ENCODE data around the gene SLC39A7. TPM values are rescaled to one million over a fixed set of nuclear protein-coding genes. Genes with fewer than 3 reads are reported as not detected.

Gene SLC39A7
- total and polyA plus RNA-seq, 2 of the 13 experiments (the other 11 are each of a cell fraction or from before 2014, with no cell fraction given) = 142 to 229 TPM

DNA sequence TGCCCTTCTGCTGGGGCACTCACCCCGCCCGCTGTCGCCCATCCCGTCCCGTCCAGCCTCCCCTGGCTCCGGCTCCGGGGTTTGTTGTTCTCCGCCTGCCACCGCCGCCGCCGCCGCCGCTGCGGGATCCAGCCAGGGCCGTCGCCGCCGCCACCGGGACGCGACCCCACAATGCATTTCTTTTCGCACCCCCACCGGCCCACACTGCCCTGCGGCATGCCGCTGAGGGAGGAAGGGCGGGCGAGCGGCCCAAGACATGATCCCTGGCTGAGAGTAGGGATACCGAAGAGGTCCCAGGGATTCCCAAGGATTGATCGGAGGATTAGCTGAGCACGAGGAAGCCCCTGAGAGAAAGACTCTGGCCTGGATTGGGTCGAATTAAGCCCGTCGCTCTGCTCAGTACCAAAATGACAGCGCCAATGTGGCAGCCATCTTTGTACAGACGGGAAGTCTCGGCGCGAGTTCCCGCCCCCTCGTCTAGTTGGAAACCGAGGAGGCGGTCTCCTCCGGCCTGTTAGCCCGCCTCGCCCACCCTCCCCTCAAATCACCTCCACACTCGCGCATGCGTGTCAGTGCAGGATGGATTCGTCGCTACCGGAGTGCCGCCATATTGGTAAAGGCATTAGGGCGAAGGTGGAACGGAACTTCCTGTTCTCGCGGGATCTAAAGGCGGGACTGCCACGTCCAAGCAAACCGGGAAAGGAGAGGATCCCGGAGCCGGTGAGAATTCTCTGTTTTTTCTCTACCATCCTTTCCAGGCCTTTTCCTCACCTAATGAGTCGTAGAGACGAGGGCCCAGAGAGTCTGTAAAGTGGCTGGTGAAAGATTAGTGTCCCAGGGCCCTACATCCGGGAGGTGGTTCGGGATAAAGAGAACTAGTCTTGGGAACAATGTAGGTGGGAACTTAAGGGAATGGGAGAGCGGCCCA lies at the start of gene SLC39A7, which contains the start of gene RXRB (continued):
- TF ChIP-seq, protein P1, sequence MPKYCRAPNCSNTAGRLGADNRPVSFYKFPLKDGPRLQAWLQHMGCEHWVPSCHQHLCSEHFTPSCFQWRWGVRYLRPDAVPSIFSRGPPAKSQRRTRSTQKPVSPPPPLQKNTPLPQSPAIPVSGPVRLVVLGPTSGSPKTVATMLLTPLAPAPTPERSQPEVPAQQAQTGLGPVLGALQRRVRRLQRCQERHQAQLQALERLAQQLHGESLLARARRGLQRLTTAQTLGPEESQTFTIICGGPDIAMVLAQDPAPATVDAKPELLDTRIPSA (CRISPR knock-in tag; IDR thresholded peaks at IDR 0.05; ENCODE audit: borderline replicate concordance) = no peak
- TF ChIP-seq SMARCC2 (IDR thresholded peaks at IDR 0.05) (no peak), HOMEZ (CRISPR knock-in tag; IDR thresholded peaks at IDR 0.05; ENCODE audit: low read depth) (peak; percentile 60; the same call in 1 of the 2 replicates), MIXL1 (CRISPR knock-in tag; IDR thresholded peaks at IDR 0.05) (0 out of 2 replicates have a peak, but pooled peaks have one; percentile 10), ZIK1 (CRISPR knock-in tag; IDR thresholded peaks at IDR 0.05; ENCODE audit: borderline replicate concordance, low read depth) (no peak), NONO (IDR thresholded peaks at IDR 0.05) (no peak), NONO (CRISPR knock-in tag; conservative IDR thresholded peaks at IDR 0.05) (peak; percentile 90), MEIS1 (CRISPR knock-in tag; IDR thresholded peaks at IDR 0.05; ENCODE audit: borderline replicate concordance) (peak; percentile 95; the same call in 1 of the 2 replicates), ZNF710 (CRISPR knock-in tag; IDR thresholded peaks at IDR 0.05; ENCODE audit: borderline replicate concordance) (peak; percentile 75), SAP130 (CRISPR knock-in tag; IDR thresholded peaks at IDR 0.05; ENCODE audit: low read depth) (peak; percentile 80), KMT2B (CRISPR knock-in tag; IDR thresholded peaks at IDR 0.05) (peak; percentile 17), TRIM24 (CRISPR knock-in tag; IDR thresholded peaks at IDR 0.05) (no peak; the same call in 1 of the 2 replicates), SMC3 (IDR thresholded peaks at IDR 0.05; ENCODE audit: low read length) (peak; percentile 6; the same call in 1 of the 2 replicates), ETV5 (CRISPR knock-in tag; IDR thresholded peaks at IDR 0.05; ENCODE audit: borderline replicate concordance) (peak; percentile 62), JUNB (CRISPR knock-in tag; IDR thresholded peaks at IDR 0.05; ENCODE audit: borderline replicate concordance) (no peak), ZFX (CRISPR knock-in tag; IDR thresholded peaks at IDR 0.05; ENCODE audit: low read depth) (peak; percentile 82), IKZF1 (IDR thresholded peaks at IDR 0.05) (no peak), NPAS2 (CRISPR knock-in tag; IDR thresholded peaks at IDR 0.05; ENCODE audit: borderline replicate concordance) (no peak), KLF16 (CRISPR knock-in tag; IDR thresholded peaks at IDR 0.05) (peak in 1 of 2 experiments; percentile 83; a peak in 2 of 4 replicates), ZNF720 (CRISPR knock-in tag; IDR thresholded peaks at IDR 0.05) (no peak), XBP1 (CRISPR knock-in tag; IDR thresholded peaks at IDR 0.05) (peak; percentile 33; the same call in 1 of the 2 replicates)
- TF ChIP-seq, protein P2, sequence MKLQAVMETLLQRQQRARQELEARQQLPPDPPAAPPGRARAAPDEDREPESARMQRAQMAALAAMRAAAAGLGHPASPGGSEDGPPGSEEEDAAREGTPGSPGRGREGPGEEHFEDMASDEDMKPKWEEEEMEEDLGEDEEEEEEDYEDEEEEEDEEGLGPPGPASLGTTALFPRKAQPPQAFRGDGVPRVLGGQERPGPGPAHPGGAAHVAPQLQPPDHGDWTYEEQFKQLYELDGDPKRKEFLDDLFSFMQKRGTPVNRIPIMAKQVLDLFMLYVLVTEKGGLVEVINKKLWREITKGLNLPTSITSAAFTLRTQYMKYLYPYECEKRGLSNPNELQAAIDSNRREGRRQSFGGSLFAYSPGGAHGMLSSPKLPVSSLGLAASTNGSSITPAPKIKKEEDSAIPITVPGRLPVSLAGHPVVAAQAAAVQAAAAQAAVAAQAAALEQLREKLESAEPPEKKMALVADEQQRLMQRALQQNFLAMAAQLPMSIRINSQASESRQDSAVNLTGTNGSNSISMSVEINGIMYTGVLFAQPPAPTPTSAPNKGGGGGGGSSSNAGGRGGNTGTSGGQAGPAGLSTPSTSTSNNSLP (IDR thresholded peaks at IDR 0.05; ENCODE audit: low read depth, low read length) = no peak; the same call in 1 of the 2 replicates
- TF ChIP-seq, protein P3, sequence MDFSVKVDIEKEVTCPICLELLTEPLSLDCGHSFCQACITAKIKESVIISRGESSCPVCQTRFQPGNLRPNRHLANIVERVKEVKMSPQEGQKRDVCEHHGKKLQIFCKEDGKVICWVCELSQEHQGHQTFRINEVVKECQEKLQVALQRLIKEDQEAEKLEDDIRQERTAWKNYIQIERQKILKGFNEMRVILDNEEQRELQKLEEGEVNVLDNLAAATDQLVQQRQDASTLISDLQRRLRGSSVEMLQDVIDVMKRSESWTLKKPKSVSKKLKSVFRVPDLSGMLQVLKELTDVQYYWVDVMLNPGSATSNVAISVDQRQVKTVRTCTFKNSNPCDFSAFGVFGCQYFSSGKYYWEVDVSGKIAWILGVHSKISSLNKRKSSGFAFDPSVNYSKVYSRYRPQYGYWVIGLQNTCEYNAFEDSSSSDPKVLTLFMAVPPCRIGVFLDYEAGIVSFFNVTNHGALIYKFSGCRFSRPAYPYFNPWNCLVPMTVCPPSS (IDR thresholded peaks at IDR 0.05) = no peak
